Upper lobe of left lung (tissue), 4 donors: ENCODE data around the gene MEF2A.

ENCODE experiments used
- CTCF ChIP-seq, 6 experiments: fragments of 450-650 bp in 4 of 6; fragments of 200-600 bp in 2 of 6; sonication (generic) in 2 of 6; IDR thresholded peaks; one replicate each; pipeline ENCODE4 v1.5.1; 2016 to 2019; ENCODE audit warnings: antibody characterized with exemption in 6 of 6
- EP300 ChIP-seq, 4 donors: sonication (generic); formaldehyde crosslinking; IDR thresholded peaks; one replicate each; pipeline ENCODE4 v1.5.1; 2017; ENCODE audit warnings: antibody characterized with exemption in 4 of 4, control low read depth in 2 of 4
- POLR2A ChIP-seq, 4 donors: fragments of 450-650 bp; IDR thresholded peaks; one replicate each; pipeline ENCODE4 v1.5.1; 2016 to 2017; ENCODE audit warnings: antibody characterized with exemption in 4 of 4, mild to moderate bottlenecking in 2 of 4
- POLR2AphosphoS5 ChIP-seq, 2 donors: sonication (generic); formaldehyde crosslinking; IDR thresholded peaks; one replicate each; pipeline ENCODE4 v1.5.1; 2017; ENCODE audit warnings: antibody characterized with exemption in 2 of 2

GRCh38 chr15:99562238-99562637, 3.5 kb upstream of the MEF2A start:
- TF ChIP-seq CTCF (IDR thresholded peaks at IDR 0.05) (no peak), POLR2AphosphoS5 (IDR thresholded peaks at IDR 0.05) (no peak), POLR2A (IDR thresholded peaks at IDR 0.05) (no peak), EP300 (IDR thresholded peaks at IDR 0.05) (no peak)
